Ramos (cell line): ENCODE data around the gene FAM13A.

Source experiments
- in situ Hi-C: fragments of 300-500 bp; cut with MboI; formaldehyde crosslinking; loops from one replicate; pipeline ENCODE4 v1.14.3; 2022; ENCODE audit warnings: low sequenced_read_pairs; ENCODE audit not compliant: unreplicated experiment

The FAM13A gene

GRCh38 chr4:88705805-88706492 is 351.0 kb downstream of the FAM13A start:
- in situ Hi-C loops: no loop called here

GRCh38 chr4:88705223-88705622 is 351.8 kb downstream of the FAM13A start:
- in situ Hi-C loops: no loop called here

GRCh38 chr4:88702782-88703181 is 354.2 kb downstream of the FAM13A start:
- in situ Hi-C loops: no loop called here

- in situ Hi-C loops: no loop called here
Measured at GRCh38 chr4:88698519-88698918, 358.5 kb downstream of the FAM13A start.

GRCh38 chr4:88697588-88698329 is 359.2 kb downstream of the FAM13A start, which contains the start of gene NAP1L5:
NAP1L5 (minus strand) TSS chr4:88697829; CDS start chr4:88697754, 75 bp downstream.
- in situ Hi-C loops: no loop called here

GRCh38 chr4:88697141-88697540 is 359.8 kb downstream of the FAM13A start:
- in situ Hi-C loops: no loop called here

GRCh38 chr4:88696630-88697029 is 360.4 kb downstream of the FAM13A start:
- in situ Hi-C loops: no loop called here

- in situ Hi-C loops: no loop called here
Measured at GRCh38 chr4:88693792-88694191, 363.2 kb downstream of the FAM13A start.

GRCh38 chr4:88690355-88690754 is 366.6 kb downstream of the FAM13A start:
- in situ Hi-C loops: no loop called here

GRCh38 chr4:88681209-88681608 is 375.8 kb downstream of the FAM13A start:
- in situ Hi-C loops: no loop called here
